ENCODE measurements around the gene NEK4. TPM values are rescaled to one million over a fixed set of nuclear protein-coding genes. Genes with fewer than 3 reads are reported as not detected.

NEK4 gene
- total and polyA plus RNA-seq, 10 of the 15 experiments (the other 5 are each of a cell fraction or from before 2014, with no cell fraction given), result 7.0 to 29.1 (median 16.4) TPM

DNA sequence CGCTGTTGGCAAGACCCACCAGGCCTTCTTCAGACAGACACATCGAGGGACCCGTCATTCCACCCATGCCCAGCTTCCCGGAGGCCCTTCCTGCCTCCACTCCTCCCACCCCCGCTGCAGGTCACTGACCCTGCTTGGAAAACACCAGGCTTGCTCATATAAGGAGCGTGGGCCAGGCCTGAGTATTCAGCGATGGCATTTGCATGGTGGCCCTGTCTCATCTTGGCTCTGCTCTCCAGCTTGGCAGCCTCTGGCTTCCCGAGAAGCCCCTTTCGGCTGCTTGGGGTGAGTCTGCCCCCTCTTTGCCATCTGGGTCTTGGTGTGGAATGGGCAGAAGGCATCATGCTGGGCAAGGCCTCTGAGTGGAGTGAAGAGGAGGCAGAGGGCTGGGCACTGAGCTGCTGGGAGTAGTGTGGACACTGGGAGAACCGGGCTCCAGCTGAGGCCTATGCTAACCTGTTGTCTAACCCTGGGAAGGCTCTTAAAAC is 23.9 kb upstream of the NEK4 start, which contains the start of gene ITIH3:
TSS of gene ITIH3 (plus strand) at position 185 of the 488 bp plus-strand sequence. CDS start at position 193, 8 bp downstream.
- POLR2A ChIA-PET, result no interaction called here
- no peak within 1 kb of the TSS for H2AFZ ChIP-seq (ENCODE audit: control insufficient read depth, low read depth, low read length)

More for the DNA sequence above, 23.9 kb upstream of the NEK4 start, which contains the start of gene ITIH3:
- no peaks in the 10 kb centered on the region for H3K9me3 ChIP-seq (replicated peaks; ENCODE audit: control insufficient read depth, insufficient read depth, low read length)
- BruUV-seq (replicated peaks), result no TSS peak
- H3K27me3 ChIP-seq (replicated peaks in 1 of 2; ENCODE audit: control insufficient read depth in 2 of 2, insufficient read depth in 2 of 2, low read length in 1 of 2), result no peaks in the 10 kb centered on the region; a peak in 1 of 4 replicates
- no peak within 1 kb of the TSS for H3K27ac ChIP-seq (ENCODE audit: control insufficient read depth, insufficient read depth)
- no peaks in the 10 kb centered on the region for H4K20me1 ChIP-seq (ENCODE audit: control insufficient read depth, insufficient read depth)
- DNase-seq (ENCODE audit: low read depth, low spot score) (no peak), FAIRE-seq (no peak), ATAC-seq (no peak)
- no peak within 1 kb of the TSS for H3K9ac ChIP-seq (ENCODE audit: control insufficient read depth, insufficient read depth, low read length)
- no peak within 1 kb of the TSS for H3K4me2 ChIP-seq (ENCODE audit: control insufficient read depth, insufficient read depth)
- 36% methylated on average over 10 of the region's 10 CpGs for WGBS (ENCODE audit: insufficient coverage, insufficient replicate concordance, low lambda C conversion rate, missing lambda C conversion rate)
- intact Hi-C loops (cut with micrococcal nuclease; ENCODE audit: unreplicated experiment) (no loop called here), in situ Hi-C loops (cut with MboI) (no loop called here)
- no peaks in the 10 kb centered on the region for H3K4me1 ChIP-seq (ENCODE audit: control insufficient read depth, insufficient read depth, low read length)
- TF ChIP-seq LARP7 (IDR thresholded peaks at IDR 0.05), result no peak
- no peak for TF ChIP-seq CREB1 (IDR thresholded peaks at IDR 0.05; ENCODE audit: low read depth)
- TF ChIP-seq, protein P1, sequence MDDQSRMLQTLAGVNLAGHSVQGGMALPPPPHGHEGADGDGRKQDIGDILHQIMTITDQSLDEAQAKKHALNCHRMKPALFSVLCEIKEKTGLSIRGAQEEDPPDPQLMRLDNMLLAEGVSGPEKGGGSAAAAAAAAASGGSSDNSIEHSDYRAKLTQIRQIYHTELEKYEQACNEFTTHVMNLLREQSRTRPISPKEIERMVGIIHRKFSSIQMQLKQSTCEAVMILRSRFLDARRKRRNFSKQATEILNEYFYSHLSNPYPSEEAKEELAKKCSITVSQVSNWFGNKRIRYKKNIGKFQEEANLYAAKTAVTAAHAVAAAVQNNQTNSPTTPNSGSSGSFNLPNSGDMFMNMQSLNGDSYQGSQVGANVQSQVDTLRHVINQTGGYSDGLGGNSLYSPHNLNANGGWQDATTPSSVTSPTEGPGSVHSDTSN (IDR thresholded peaks at IDR 0.05; ENCODE audit: insufficient replicate concordance, low read depth, low read length), result no peak
- no peak for TF ChIP-seq NFYA (IDR thresholded peaks at IDR 0.05; ENCODE audit: borderline replicate concordance, low read depth, low read length)
- TF ChIP-seq RB1 (IDR thresholded peaks at IDR 0.05; ENCODE audit: borderline replicate concordance), result no peak
- TF ChIP-seq, protein P2, sequence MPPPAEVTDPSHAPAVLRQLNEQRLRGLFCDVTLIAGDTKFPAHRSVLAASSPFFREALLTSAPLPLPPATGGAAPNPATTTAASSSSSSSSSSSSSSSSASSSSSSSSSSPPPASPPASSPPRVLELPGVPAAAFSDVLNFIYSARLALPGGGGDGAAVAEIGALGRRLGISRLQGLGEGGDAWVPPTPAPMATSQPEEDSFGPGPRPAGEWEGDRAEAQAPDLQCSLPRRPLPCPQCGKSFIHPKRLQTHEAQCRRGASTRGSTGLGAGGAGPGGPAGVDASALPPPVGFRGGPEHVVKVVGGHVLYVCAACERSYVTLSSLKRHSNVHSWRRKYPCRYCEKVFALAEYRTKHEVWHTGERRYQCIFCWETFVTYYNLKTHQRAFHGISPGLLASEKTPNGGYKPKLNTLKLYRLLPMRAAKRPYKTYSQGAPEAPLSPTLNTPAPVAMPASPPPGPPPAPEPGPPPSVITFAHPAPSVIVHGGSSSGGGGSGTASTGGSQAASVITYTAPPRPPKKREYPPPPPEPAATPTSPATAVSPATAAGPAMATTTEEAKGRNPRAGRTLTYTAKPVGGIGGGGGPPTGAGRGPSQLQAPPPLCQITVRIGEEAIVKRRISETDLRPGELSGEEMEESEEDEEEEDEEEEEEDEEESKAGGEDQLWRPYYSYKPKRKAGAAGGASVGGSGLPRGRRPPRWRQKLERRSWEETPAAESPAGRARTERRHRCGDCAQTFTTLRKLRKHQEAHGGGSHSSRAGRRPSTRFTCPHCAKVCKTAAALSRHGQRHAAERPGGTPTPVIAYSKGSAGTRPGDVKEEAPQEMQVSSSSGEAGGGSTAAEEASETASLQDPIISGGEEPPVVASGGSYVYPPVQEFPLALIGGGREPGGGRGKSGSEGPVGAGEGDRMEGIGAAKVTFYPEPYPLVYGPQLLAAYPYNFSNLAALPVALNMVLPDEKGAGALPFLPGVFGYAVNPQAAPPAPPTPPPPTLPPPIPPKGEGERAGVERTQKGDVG (CRISPR knock-in tag; IDR thresholded peaks at IDR 0.05), result no peak
- TF ChIP-seq, protein P3, sequence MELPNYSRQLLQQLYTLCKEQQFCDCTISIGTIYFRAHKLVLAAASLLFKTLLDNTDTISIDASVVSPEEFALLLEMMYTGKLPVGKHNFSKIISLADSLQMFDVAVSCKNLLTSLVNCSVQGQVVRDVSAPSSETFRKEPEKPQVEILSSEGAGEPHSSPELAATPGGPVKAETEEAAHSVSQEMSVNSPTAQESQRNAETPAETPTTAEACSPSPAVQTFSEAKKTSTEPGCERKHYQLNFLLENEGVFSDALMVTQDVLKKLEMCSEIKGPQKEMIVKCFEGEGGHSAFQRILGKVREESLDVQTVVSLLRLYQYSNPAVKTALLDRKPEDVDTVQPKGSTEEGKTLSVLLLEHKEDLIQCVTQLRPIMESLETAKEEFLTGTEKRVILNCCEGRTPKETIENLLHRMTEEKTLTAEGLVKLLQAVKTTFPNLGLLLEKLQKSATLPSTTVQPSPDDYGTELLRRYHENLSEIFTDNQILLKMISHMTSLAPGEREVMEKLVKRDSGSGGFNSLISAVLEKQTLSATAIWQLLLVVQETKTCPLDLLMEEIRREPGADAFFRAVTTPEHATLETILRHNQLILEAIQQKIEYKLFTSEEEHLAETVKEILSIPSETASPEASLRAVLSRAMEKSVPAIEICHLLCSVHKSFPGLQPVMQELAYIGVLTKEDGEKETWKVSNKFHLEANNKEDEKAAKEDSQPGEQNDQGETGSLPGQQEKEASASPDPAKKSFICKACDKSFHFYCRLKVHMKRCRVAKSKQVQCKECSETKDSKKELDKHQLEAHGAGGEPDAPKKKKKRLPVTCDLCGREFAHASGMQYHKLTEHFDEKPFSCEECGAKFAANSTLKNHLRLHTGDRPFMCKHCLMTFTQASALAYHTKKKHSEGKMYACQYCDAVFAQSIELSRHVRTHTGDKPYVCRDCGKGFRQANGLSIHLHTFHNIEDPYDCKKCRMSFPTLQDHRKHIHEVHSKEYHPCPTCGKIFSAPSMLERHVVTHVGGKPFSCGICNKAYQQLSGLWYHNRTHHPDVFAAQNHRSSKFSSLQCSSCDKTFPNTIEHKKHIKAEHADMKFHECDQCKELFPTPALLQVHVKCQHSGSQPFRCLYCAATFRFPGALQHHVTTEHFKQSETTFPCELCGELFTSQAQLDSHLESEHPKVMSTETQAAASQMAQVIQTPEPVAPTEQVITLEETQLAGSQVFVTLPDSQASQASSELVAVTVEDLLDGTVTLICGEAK (IDR thresholded peaks at IDR 0.05; ENCODE audit: borderline replicate concordance), result no peak
- no peak for TF ChIP-seq HDGF (IDR thresholded peaks at IDR 0.05)
- TF ChIP-seq EP300 (IDR thresholded peaks at IDR 0.05; ENCODE audit: borderline replicate concordance in 1 of 2, control insufficient read depth in 1 of 2, low read depth in 2 of 2, low read length in 2 of 2), result no peak
- TF ChIP-seq YY1 (IDR thresholded peaks at IDR 0.05; ENCODE audit: low read depth, low read length), result no peak
- TF ChIP-seq ZNF207 (IDR thresholded peaks at IDR 0.05; ENCODE audit: borderline replicate concordance), result no peak
- TF ChIP-seq TCF12 (IDR thresholded peaks at IDR 0.05; ENCODE audit: low read depth, low read length), result no peak
- TF ChIP-seq NBN (IDR thresholded peaks at IDR 0.05), result no peak
- TF ChIP-seq MEF2B (IDR thresholded peaks at IDR 0.05; ENCODE audit: partially characterized antibody, poor library complexity, severe bottlenecking), result no peak
- TF ChIP-seq, protein P4, sequence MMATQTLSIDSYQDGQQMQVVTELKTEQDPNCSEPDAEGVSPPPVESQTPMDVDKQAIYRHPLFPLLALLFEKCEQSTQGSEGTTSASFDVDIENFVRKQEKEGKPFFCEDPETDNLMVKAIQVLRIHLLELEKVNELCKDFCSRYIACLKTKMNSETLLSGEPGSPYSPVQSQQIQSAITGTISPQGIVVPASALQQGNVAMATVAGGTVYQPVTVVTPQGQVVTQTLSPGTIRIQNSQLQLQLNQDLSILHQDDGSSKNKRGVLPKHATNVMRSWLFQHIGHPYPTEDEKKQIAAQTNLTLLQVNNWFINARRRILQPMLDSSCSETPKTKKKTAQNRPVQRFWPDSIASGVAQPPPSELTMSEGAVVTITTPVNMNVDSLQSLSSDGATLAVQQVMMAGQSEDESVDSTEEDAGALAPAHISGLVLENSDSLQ (IDR thresholded peaks at IDR 0.05), result no peak
- no peak within 1 kb of the TSS for H3K4me3 ChIP-seq
- ChIA-PET RAD21 (ENCODE audit: unreplicated experiment) (no interaction called here), SMC1A (ENCODE audit: uncharacterized antibody, unreplicated experiment) (no interaction called here), CTCF (interaction anchor here (1.8 kb wide), 1 partner anchor 10 kb away, joined by 6 read pairs; no protein-coding TSS in a partner anchor)
- H3K36me3 ChIP-seq (ENCODE audit: control insufficient read depth in 2 of 2, insufficient read depth in 2 of 2, low read length in 1 of 2), result no peaks in the 10 kb centered on the region
- H3K79me2 ChIP-seq (ENCODE audit: control insufficient read depth, insufficient read depth, low read length), result no peaks in the 10 kb centered on the region

All from GM12878 (cell line).